Measurements from ENCODE around the gene RNF224.

RNF224 gene

DNA sequence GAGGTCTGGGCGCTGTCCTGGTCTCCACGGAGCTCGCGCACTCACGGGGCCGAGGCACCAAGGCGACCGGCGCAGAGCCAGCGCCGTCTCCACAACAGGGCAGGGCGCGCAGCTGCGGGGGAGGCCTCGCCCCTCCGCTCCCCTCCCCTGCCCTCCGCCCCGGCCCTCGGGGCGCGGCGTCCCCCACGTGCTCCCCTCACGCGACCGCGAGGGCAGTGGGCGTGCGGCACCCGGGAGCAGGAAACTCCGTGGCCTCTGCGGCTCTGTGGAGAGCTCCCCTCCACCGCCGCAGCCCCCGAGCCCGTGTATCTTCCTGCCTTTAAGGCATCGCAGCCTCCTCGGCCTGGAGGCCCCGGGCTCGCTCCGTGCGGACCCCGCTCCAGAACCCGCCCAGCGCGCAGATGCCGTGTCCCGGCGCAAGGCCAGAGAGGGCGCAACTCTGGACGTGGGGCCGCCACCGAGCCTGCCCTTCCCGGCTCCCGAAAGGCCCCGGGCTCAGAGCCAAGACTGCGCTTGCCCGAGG, 13.1 kb downstream of the RNF224 start:
- peak overlapping the region; percentile 72 for H2AFZ ChIP-seq (ENCODE audit: low read depth)
- H3K4me1 ChIP-seq (ENCODE audit: low read depth, poor library complexity, severe bottlenecking): peaks cover 31% of the 10 kb centered on the region
- H4K20me1 ChIP-seq (ENCODE audit: insufficient read depth): peaks cover 12% of the 10 kb centered on the region; the same call in 1 of the 2 replicates
- peaks cover 5% of the 10 kb centered on the region; the same call in 1 of the 2 replicates for H3K27me3 ChIP-seq (ENCODE audit: insufficient read depth, low read depth)
- H3K4me3 ChIP-seq (IDR thresholded peaks at IDR 0.05; ENCODE audit: insufficient read depth, low read depth, low read length): no peak overlapping the region
- TF ChIP-seq, protein P1, sequence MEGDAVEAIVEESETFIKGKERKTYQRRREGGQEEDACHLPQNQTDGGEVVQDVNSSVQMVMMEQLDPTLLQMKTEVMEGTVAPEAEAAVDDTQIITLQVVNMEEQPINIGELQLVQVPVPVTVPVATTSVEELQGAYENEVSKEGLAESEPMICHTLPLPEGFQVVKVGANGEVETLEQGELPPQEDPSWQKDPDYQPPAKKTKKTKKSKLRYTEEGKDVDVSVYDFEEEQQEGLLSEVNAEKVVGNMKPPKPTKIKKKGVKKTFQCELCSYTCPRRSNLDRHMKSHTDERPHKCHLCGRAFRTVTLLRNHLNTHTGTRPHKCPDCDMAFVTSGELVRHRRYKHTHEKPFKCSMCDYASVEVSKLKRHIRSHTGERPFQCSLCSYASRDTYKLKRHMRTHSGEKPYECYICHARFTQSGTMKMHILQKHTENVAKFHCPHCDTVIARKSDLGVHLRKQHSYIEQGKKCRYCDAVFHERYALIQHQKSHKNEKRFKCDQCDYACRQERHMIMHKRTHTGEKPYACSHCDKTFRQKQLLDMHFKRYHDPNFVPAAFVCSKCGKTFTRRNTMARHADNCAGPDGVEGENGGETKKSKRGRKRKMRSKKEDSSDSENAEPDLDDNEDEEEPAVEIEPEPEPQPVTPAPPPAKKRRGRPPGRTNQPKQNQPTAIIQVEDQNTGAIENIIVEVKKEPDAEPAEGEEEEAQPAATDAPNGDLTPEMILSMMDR (conservative IDR thresholded peaks at IDR 0.05; ENCODE audit: low read depth, low read length): no peak
- peaks cover 17% of the 10 kb centered on the region for H3K79me2 ChIP-seq (ENCODE audit: insufficient read depth, low read depth)
- peaks cover 7% of the 10 kb centered on the region; the same call in 1 of the 2 replicates for H3K36me3 ChIP-seq (ENCODE audit: insufficient read depth)
- peak overlapping the region; percentile 91 for H3K27ac ChIP-seq
- peak overlapping the region; percentile 58 for H3K4me2 ChIP-seq
- peak overlapping the region; percentile 82 for H3K9ac ChIP-seq

DNA sequence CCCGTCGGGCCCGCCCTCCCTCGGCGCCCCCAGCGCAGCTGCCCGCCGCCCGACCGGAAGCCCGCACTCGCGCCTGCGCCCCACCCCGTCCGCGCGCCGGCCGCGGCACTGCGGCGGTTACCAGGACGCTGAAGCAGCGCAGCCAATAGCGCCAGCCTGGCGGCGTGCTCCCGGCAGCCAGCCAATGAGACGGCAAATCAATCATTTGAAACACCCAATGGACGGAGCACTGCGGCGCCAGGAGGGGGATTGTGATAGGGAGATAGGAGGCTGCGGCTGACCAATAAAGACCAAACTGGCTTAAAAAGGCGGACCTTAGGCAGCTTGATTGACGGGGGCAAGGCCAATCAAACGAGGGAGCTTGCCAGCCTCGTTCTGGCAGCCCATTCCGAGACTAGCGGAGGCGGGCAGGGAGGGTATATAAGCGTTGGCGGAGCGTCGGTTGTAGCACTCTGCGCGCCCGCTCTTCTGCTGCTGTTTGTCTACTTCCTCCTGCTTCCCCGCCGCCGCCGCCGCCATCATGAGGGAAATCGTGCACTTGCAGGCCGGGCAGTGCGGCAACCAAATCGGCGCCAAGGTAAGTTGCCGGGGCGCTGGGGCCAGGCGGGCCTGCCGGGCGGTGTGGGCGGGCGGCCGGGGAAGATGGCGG, 13.7 kb downstream of the RNF224 start, which contains the start of gene TUBB4B:
Gene TUBB4B, plus strand, starts transcription at position 447 of the 649 bp plus-strand sequence. Its CDS starts 74 bp downstream, at position 521.
- Histone ChIP-seq H3K4me3 (IDR thresholded peaks at IDR 0.05; ENCODE audit: insufficient read depth, low read depth, low read length) (no peak within 1 kb of the TSS), H3K27me3 (ENCODE audit: insufficient read depth, low read depth) (no peaks in the 10 kb centered on the region), H3K4me1 (ENCODE audit: low read depth, poor library complexity, severe bottlenecking) (peaks cover 31% of the 10 kb centered on the region), H3K9ac (peak within 1 kb of the TSS; percentile 82), H3K79me2 (ENCODE audit: insufficient read depth, low read depth) (peaks cover 17% of the 10 kb centered on the region), H2AFZ (ENCODE audit: low read depth) (peak within 1 kb of the TSS; percentile 72), H4K20me1 (ENCODE audit: insufficient read depth) (peaks cover 12% of the 10 kb centered on the region; the same call in 1 of the 2 replicates), H3K27ac (peak within 1 kb of the TSS; percentile 91), H3K4me2 (peak within 1 kb of the TSS; percentile 76), H3K36me3 (ENCODE audit: insufficient read depth) (peaks cover 7% of the 10 kb centered on the region; the same call in 1 of the 2 replicates)
- TF ChIP-seq, protein P1 (conservative IDR thresholded peaks at IDR 0.05; ENCODE audit: low read depth, low read length): no peak

GRCh38 chr9:137241490-137242268, 14.4 kb downstream of the RNF224 start:
- Histone ChIP-seq H4K20me1 (ENCODE audit: insufficient read depth) (peaks cover 12% of the 10 kb centered on the region; the same call in 1 of the 2 replicates), H3K27me3 (ENCODE audit: insufficient read depth, low read depth) (no peaks in the 10 kb centered on the region), H3K36me3 (ENCODE audit: insufficient read depth) (peaks cover 7% of the 10 kb centered on the region; the same call in 1 of the 2 replicates), H2AFZ (ENCODE audit: low read depth) (no peak overlapping the region), H3K9ac (peak overlapping the region; percentile 62; the same call in 1 of the 2 replicates), H3K27ac (peak overlapping the region; percentile 52), H3K4me2 (peak overlapping the region; percentile 76), H3K4me1 (ENCODE audit: low read depth, poor library complexity, severe bottlenecking) (peaks cover 25% of the 10 kb centered on the region), H3K79me2 (ENCODE audit: insufficient read depth, low read depth) (peaks cover 17% of the 10 kb centered on the region), H3K4me3 (IDR thresholded peaks at IDR 0.05; ENCODE audit: insufficient read depth, low read depth, low read length) (no peak overlapping the region)
- TF ChIP-seq, protein P1 (conservative IDR thresholded peaks at IDR 0.05; ENCODE audit: low read depth, low read length): no peak

Measured in KMS-11 (cell line).